Rectal smooth muscle tissue (tissue), 1 donor: ENCODE data around the gene ZNF287.

Experiments used
- H3K27ac ChIP-seq: one replicate; pipeline ENCODE4 v1.7.0; 2013; ENCODE audit warnings: low read depth, low read length, inconsistent platforms
- H3K27me3 ChIP-seq: one replicate; pipeline ENCODE4 v1.7.0; 2013; ENCODE audit warnings: low read length; ENCODE audit not compliant: control insufficient read depth, insufficient read depth
- H3K36me3 ChIP-seq: one replicate; pipeline ENCODE4 v1.7.0; 2013; ENCODE audit warnings: low read length; ENCODE audit not compliant: control insufficient read depth, insufficient read depth
- H3K4me1 ChIP-seq: one replicate; pipeline ENCODE4 v1.7.0; 2013; ENCODE audit warnings: low read length; ENCODE audit not compliant: control insufficient read depth, insufficient read depth
- H3K4me3 ChIP-seq: one replicate; pipeline ENCODE4 v1.7.0; 2013; ENCODE audit warnings: low read length
- H3K9ac ChIP-seq: one replicate; pipeline ENCODE4 v1.7.0; 2013; ENCODE audit warnings: low read length

ZNF287 gene

DNA sequence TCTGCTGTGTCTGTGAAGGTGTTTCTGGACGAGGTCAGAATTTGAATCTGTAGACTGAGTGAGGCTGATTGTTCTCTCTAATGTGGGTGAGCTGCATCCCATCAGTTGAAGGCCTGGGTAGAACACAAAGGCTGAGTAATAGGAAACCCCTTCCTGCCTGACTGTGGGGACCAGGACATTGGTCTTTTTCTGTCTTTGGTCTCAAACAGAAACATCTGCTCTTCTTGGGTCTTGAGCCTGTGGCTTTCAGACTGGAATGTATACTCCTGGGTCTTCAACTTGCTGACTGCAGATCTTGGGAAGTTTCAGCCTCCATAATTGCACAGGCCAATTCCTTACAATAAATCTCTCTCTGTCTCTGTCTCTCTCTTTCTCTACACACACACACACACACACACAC, 57.4 kb downstream of the ZNF287 start:
- H3K4me3 ChIP-seq = no peak overlapping the region
- H3K36me3 ChIP-seq = no peaks in the 10 kb centered on the region
- H3K4me1 ChIP-seq = no peaks in the 10 kb centered on the region
- H3K27ac ChIP-seq = no peak overlapping the region
- H3K9ac ChIP-seq = no peak overlapping the region
- H3K27me3 ChIP-seq = no peaks in the 10 kb centered on the region

DNA sequence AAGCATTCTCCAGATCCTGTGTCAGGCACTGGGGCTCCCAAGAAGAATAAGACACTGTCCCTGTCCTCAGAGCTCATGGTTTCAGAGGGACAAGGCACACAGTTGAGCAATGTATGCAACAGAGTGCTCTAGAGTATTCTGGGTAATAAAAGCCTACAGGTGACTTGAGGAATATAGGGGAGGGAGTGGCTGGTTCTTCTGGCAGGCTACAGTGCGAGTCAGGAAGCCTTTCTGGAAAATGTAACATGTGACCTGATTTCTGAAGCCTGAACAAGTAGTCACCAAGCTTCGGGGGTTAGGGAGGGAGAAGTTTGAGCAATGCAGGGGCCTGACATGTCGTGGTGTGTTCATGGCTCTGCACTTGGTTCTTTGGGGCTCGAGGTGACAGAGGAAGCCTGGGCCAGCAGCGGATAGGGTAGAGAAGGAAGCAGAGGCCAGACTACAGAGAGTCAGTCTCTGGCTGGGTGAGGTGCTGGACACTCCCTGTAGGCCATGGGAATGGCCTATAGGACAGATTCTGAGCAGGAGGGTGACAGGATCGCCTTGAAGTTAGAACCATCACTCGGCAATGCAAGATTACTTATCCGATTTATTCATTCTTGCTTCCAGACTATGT, 61.0 kb downstream of the ZNF287 start:
- Histone ChIP-seq H3K4me3 (no peak overlapping the region), H3K4me1 (no peaks in the 10 kb centered on the region), H3K36me3 (no peaks in the 10 kb centered on the region), H3K9ac (no peak overlapping the region), H3K27ac (no peak overlapping the region), H3K27me3 (no peaks in the 10 kb centered on the region)

DNA sequence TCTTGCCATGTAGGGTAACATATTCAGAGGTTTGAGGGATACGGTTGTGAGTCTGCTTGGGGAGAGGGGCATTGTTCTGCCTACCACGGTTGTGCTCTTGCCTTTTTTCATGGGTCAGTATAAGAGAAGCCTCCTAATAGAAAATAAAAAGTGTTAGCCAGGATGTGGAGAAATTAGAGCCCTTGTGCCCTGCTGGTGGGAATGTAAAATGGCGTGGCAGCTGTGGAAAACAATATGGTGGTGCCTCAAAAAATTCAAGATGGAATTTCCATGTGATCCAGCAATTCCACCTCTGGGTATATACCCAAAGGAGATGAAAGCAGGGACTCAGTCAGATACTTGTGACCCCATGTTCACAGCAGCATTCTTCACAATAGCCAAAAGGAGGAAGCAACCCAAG, 62.8 kb downstream of the ZNF287 start:
- Histone ChIP-seq H3K36me3 (no peaks in the 10 kb centered on the region), H3K9ac (no peak overlapping the region), H3K4me3 (no peak overlapping the region), H3K27ac (no peak overlapping the region), H3K27me3 (no peaks in the 10 kb centered on the region), H3K4me1 (no peaks in the 10 kb centered on the region)

DNA sequence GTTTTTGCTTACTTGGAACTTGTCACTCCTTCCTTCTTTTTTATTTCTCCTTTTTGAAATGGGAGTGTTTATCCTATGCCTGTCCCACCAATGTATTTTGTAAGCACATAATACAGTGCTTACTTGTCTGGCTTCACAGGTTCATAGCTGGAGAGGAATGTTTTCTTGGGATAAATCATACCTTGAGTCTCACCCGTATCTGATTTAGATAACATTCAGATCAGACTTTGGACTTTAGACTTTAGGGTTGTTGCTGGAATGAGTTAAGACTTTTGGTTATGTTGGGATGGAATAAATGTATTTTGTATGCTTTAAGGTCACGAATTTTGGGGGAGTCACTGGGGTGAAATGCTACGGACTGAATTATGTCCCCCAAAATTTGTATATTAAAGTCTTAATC, 64.0 kb downstream of the ZNF287 start:
- no peaks in the 10 kb centered on the region for H3K4me1 ChIP-seq
- H3K36me3 ChIP-seq = no peaks in the 10 kb centered on the region
- H3K27ac ChIP-seq = no peak overlapping the region
- H3K27me3 ChIP-seq = no peaks in the 10 kb centered on the region
- H3K4me3 ChIP-seq = no peak overlapping the region
- H3K9ac ChIP-seq = no peak overlapping the region
